Loucy (cell line): Measurements from ENCODE around the gene PCCA.

ENCODE experiments used
- H2AFZ ChIP-seq: fragments of 200-600 bp; sonication (generic); 2 replicates; pipeline ENCODE4 v1.6.0; 2016; ENCODE audit warnings: antibody characterized with exemption, mild to moderate bottlenecking, low read length, moderate library complexity
- H3F3A ChIP-seq: fragments of 200-600 bp; 2 replicates; pipeline ENCODE4 v1.6.0; 2016; ENCODE audit warnings: antibody characterized with exemption, low read depth, mild to moderate bottlenecking
- H3K27me3 ChIP-seq: fragments of 200-600 bp; sonication (generic); 2 replicates; pipeline ENCODE4 v1.6.1; 2014; ENCODE audit warnings: low read length, mild to moderate bottlenecking; ENCODE audit not compliant: insufficient read depth, poor library complexity, severe bottlenecking
- H3K36me3 ChIP-seq: fragments of 200-600 bp; sonication (generic); 2 replicates; pipeline ENCODE4 v1.6.1; 2016; ENCODE audit warnings: low read length; ENCODE audit not compliant: insufficient read depth
- H3K4me1 ChIP-seq: fragments of 200-600 bp; sonication (generic); 2 replicates; pipeline ENCODE4 v1.5.1; 2014; ENCODE audit warnings: low read length, mild to moderate bottlenecking; ENCODE audit not compliant: insufficient read depth, poor library complexity, severe bottlenecking
- H3K4me2 ChIP-seq: fragments of 200-600 bp; sonication (generic); 2 replicates; pipeline ENCODE4 v1.6.0; 2014; ENCODE audit warnings: antibody characterized with exemption, low read length, low read depth, mild to moderate bottlenecking; ENCODE audit not compliant: poor library complexity, severe bottlenecking
- H3K4me3 ChIP-seq: fragments of 200-600 bp; sonication (generic); 2 replicates; pipeline ENCODE4 v1.5.1; 2014; ENCODE audit warnings: low read length, mild to moderate bottlenecking, mixed read lengths; ENCODE audit not compliant: poor library complexity, severe bottlenecking
- H3K79me2 ChIP-seq: fragments of 200-600 bp; sonication (generic); 2 replicates; pipeline ENCODE4 v1.6.1; 2014; ENCODE audit warnings: low read length; ENCODE audit not compliant: insufficient read depth
- H3K9ac ChIP-seq: fragments of 200-600 bp; sonication (generic); 2 replicates; pipeline ENCODE4 v1.6.0; 2014; ENCODE audit warnings: mild to moderate bottlenecking, low read depth, low read length, moderate library complexity; ENCODE audit not compliant: poor library complexity, severe bottlenecking
- H3K9me2 ChIP-seq: fragments of 200-600 bp; sonication (generic); replicated peaks from 2 replicates; pipeline ENCODE4 v1.6.1; 2016; ENCODE audit warnings: low read depth, low read length, mixed read lengths
- H3K9me3 ChIP-seq: fragments of 200-600 bp; sonication (generic); 2 replicates; pipeline ENCODE4 v1.6.1; 2014; ENCODE audit warnings: mild to moderate bottlenecking, antibody characterized with exemption, low read length, low read depth; ENCODE audit not compliant: insufficient read depth
- H4K20me1 ChIP-seq: fragments of 200-600 bp; sonication (generic); 2 replicates; pipeline ENCODE4 v1.6.0; 2014; ENCODE audit warnings: antibody characterized with exemption, low read length, mild to moderate bottlenecking; ENCODE audit not compliant: insufficient read depth, poor library complexity, severe bottlenecking
- CTCF ChIP-seq: fragments of 200-600 bp; sonication (generic); conservative IDR thresholded peaks from 2 replicates; pipeline ENCODE4 v1.5.1; 2014; ENCODE audit warnings: mild to moderate bottlenecking, antibody characterized with exemption, low read length
- EZH2phosphoT487 ChIP-seq: fragments of 200-600 bp; IDR thresholded peaks from 2 replicates; pipeline ENCODE4 v1.6.1; 2018; ENCODE audit warnings: antibody characterized with exemption, mild to moderate bottlenecking, moderate library complexity, borderline replicate concordance

The PCCA gene

GRCh38 chr13:100262404-100262803, 173.5 kb downstream of the PCCA start:
- no peaks in the 10 kb centered on the region for H3K27me3 ChIP-seq
- H3K4me2 ChIP-seq: no peak overlapping the region
- no peaks in the 10 kb centered on the region for H3K4me1 ChIP-seq
- no peaks in the 10 kb centered on the region for H4K20me1 ChIP-seq
- no peaks in the 10 kb centered on the region for H3K79me2 ChIP-seq
- no peak overlapping the region for H3K4me3 ChIP-seq
- H3K9ac ChIP-seq: no peak overlapping the region
- H2AFZ ChIP-seq: no peak overlapping the region
- H3F3A ChIP-seq: no peaks in the 10 kb centered on the region
- no peaks in the 10 kb centered on the region for H3K9me3 ChIP-seq
- H3K9me2 ChIP-seq: no peaks in the 10 kb centered on the region
- no peak for TF ChIP-seq EZH2phosphoT487
- no peak for TF ChIP-seq CTCF
- no peaks in the 10 kb centered on the region for H3K36me3 ChIP-seq

GRCh38 chr13:100266026-100266425, 177.1 kb downstream of the PCCA start:
- Histone ChIP-seq H3K79me2 (no peaks in the 10 kb centered on the region), H3K9me3 (no peaks in the 10 kb centered on the region), H3K9ac (no peak overlapping the region), H3K4me2 (no peak overlapping the region), H4K20me1 (no peaks in the 10 kb centered on the region), H3K4me1 (no peaks in the 10 kb centered on the region), H3K36me3 (peaks cover 3% of the 10 kb centered on the region; the same call in 1 of the 2 replicates), H3K9me2 (no peaks in the 10 kb centered on the region), H3F3A (no peaks in the 10 kb centered on the region), H3K27me3 (no peaks in the 10 kb centered on the region), H2AFZ (no peak overlapping the region), H3K4me3 (no peak overlapping the region)
- TF ChIP-seq CTCF (no peak), EZH2phosphoT487 (no peak)

DNA sequence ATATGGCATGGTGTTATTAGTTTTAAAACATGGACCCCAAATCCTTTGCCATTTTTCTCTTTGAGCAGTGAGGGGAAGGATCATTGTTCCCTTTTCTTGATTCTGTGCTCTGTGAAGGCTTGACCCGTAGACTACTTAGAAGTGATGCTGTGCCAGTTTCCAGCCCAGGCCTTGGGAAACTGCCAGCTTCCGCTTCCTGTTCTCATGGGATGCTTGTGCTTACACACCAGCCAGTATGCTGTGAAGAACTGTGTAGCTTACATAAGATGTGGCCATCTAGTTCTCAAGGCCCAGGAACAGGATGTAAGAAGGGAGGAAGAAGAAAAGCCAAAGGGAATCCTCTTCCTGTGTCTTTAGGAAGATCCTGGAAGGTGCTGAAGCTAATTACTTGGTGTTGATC, 180.9 kb downstream of the PCCA start:
- Histone ChIP-seq H3F3A (no peaks in the 10 kb centered on the region), H3K27me3 (no peaks in the 10 kb centered on the region), H4K20me1 (no peaks in the 10 kb centered on the region), H3K9me2 (no peaks in the 10 kb centered on the region), H2AFZ (no peak overlapping the region), H3K9me3 (no peaks in the 10 kb centered on the region), H3K36me3 (peaks cover 3% of the 10 kb centered on the region; the same call in 1 of the 2 replicates), H3K4me3 (no peak overlapping the region), H3K79me2 (no peaks in the 10 kb centered on the region), H3K4me1 (peaks cover 14% of the 10 kb centered on the region), H3K4me2 (no peak overlapping the region), H3K9ac (no peak overlapping the region)
- TF ChIP-seq EZH2phosphoT487 (no peak), CTCF (no peak)
